ENCODE data around the gene FEZF2.

The FEZF2 gene

GRCh38 chr3:62373215-62373614 is at the start of gene FEZF2:
Gene FEZF2, minus strand, starts transcription at chr3:62373550. Its CDS starts 682 bp downstream, at chr3:62372868.
- peak; percentile 1 for DNase-seq

- peak; percentile 2 for DNase-seq
Measured at GRCh38 chr3:62421207-62421606, 47.9 kb upstream of the FEZF2 start.

GRCh38 chr3:62416144-62416543 is 42.8 kb upstream of the FEZF2 start:
- DNase-seq: peak; percentile 8

- peak; percentile 83 for DNase-seq
Measured at GRCh38 chr3:62415312-62415801, 42.0 kb upstream of the FEZF2 start.

- DNase-seq: no peak
Measured at GRCh38 chr3:62414786-62415185, 41.4 kb upstream of the FEZF2 start.

GRCh38 chr3:62413687-62414086 is 40.3 kb upstream of the FEZF2 start:
- DNase-seq: no peak

- DNase-seq: no peak
Measured at GRCh38 chr3:62406945-62407344, 33.6 kb upstream of the FEZF2 start.

GRCh38 chr3:62405566-62405965 is 32.2 kb upstream of the FEZF2 start:
- DNase-seq: no peak

GRCh38 chr3:62405135-62405534 is 31.8 kb upstream of the FEZF2 start:
- no peak for DNase-seq

GRCh38 chr3:62404321-62404720 is 31.0 kb upstream of the FEZF2 start:
- DNase-seq: no peak

- DNase-seq: no peak
Measured at GRCh38 chr3:62403765-62404164, 30.4 kb upstream of the FEZF2 start.

GRCh38 chr3:62392626-62393292 is 19.4 kb upstream of the FEZF2 start:
- no peak for DNase-seq

GRCh38 chr3:62387251-62387650 is 13.9 kb upstream of the FEZF2 start:
- DNase-seq: no peak

GRCh38 chr3:62379321-62379798 is 6.0 kb upstream of the FEZF2 start:
- no peak for DNase-seq

GRCh38 chr3:62378921-62379320 is 5.6 kb upstream of the FEZF2 start:
- DNase-seq: no peak

GRCh38 chr3:62378311-62378789 is 5.0 kb upstream of the FEZF2 start:
- DNase-seq: no peak

- no peak for DNase-seq
Measured at GRCh38 chr3:62376906-62377877, 3.8 kb upstream of the FEZF2 start.

- DNase-seq: no peak
Measured at GRCh38 chr3:62376454-62376720, 3.0 kb upstream of the FEZF2 start.

- no peak for DNase-seq
Measured at GRCh38 chr3:62375655-62376453, 2.5 kb upstream of the FEZF2 start.

- no peak for DNase-seq
Measured at GRCh38 chr3:62374341-62375218, 1.2 kb upstream of the FEZF2 start.

GRCh38 chr3:62373714-62374333 is 474 bp upstream of the FEZF2 start:
- no peak for DNase-seq
